GM12801 (cell line): Measurements from ENCODE around the gene DUS1L.

Source experiments
- TF ChIP-seq, protein P1 (sequence below): IDR thresholded peaks from one replicate; pipeline ENCODE4 v1.5.1; 2011; ENCODE audit warnings: control low read depth; ENCODE audit not compliant: insufficient read length; ENCODE audit errors: extremely low read depth

Gene DUS1L

DNA sequence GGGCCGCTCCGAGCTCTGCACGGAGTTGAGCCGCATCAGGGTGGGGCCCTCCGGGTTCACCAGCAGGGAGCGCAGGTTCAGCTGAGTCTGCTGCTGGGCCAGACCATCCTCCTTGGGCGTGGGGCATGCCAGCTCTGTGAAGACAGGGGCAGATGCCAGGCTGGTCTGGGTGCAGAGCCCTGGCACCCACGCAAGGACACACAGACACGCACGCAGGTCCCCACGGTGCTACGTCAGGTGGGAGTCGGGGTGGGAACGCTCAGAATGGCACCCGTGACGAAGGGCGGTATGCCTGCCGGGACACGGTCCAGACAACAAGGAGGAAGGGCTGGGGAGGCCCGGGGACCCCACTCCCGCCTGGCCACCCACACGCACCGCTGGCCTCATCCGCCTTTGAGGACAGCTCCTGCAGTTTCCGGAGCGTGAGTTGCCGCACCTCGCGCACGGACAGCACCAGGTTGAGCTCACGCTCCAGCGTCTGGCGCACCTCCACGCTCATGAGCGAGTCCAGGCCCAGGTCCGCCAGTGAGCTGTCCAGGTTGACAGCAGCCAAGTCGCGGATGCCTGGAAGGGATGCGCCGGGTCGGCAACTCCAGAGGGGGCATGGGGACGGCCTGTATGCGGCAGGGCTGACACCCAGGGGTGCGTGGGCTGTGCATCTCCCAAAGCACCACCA, 15.3 kb upstream of the DUS1L start:
- TF ChIP-seq, protein P1, sequence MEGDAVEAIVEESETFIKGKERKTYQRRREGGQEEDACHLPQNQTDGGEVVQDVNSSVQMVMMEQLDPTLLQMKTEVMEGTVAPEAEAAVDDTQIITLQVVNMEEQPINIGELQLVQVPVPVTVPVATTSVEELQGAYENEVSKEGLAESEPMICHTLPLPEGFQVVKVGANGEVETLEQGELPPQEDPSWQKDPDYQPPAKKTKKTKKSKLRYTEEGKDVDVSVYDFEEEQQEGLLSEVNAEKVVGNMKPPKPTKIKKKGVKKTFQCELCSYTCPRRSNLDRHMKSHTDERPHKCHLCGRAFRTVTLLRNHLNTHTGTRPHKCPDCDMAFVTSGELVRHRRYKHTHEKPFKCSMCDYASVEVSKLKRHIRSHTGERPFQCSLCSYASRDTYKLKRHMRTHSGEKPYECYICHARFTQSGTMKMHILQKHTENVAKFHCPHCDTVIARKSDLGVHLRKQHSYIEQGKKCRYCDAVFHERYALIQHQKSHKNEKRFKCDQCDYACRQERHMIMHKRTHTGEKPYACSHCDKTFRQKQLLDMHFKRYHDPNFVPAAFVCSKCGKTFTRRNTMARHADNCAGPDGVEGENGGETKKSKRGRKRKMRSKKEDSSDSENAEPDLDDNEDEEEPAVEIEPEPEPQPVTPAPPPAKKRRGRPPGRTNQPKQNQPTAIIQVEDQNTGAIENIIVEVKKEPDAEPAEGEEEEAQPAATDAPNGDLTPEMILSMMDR = no peak

DNA sequence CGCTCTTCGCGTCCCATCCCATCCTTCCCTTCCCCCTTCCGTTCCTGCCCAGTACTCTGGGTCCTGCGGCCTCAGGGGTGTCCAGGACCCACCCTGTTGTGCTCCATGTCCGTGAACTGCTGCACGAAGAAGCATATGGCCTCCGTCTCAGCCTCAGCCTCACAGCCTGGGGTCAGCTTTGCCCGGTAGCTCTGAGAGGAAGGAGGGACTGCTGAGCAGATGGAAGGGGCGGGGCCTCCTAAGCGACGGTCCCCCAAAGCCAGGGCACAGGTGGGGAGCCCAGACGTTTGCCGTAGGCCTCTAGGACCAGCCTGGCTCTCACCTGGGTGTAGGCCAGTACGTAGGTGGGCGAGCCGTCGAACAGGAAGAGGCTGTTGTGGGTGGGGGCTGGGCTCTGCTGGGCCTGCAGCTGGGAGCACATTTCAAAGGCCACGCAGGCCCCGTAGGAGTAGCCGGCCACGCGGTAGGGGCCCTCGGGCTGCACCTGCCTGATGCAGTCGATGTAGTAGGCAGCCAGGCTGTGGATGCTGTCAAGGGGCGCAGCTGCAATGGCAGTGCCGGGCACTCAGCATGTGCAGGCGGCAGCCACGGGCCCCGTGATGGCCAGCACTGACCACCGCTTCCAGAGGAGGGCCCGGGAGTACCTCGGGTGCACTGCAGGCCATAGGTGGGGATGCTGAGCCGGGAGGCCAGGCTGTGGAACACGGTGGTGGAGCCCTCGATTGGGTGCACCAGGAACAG, 14.6 kb upstream of the DUS1L start:
- TF ChIP-seq, protein P1 = no peak

DNA sequence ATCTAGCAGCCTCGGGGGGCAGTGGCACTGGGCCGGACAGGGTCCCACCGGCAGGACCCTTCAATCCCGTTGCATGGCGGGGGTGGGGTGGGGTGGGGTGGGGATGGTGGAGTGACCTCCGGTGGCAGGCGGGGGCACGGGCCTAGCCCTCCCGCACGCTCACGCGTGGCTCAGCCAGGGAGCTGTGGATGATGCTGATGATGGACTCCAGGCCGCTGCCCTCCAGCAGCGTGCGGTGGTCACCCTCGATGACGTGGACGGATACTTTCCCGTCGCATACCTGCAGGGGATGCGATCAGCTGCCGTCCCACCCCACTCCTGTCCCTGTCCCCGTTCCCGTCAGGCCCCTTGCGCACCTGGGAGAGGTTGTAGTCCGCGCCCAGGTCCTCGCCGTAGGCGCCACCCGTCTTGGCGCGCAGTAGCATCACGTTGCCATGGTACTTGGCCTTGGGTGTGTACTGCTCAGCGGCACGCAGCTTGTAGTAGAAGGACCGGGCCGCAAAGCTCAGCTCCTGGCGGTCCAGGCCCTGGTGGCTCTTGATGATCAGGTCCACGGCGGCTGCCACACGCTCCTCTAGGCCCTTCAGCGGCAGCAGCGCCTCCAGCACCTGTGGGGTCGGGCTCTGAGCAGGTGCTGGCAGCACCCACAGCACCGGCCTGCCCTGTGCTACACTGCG, 13.5 kb upstream of the DUS1L start:
- TF ChIP-seq, protein P1 = no peak

DNA sequence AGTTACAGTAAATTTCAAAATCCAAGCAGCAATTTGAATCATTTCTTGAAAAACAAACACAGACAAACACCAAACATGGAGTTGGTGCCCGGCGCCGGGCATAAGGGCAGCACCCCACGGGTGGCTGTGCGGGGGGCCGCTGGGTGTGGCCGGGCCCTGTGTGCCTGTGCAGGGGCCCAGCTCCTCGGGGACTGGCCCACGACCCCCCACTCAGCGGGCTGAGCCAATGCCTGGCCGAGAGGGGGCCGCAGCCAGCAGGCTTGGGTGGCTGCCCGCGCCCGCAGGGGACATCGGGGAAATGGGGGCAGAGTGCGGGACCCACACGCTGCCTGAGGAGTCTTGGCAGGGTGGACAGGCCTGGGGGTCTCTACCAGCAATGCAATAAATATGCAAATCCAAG, 12.8 kb upstream of the DUS1L start:
- TF ChIP-seq, protein P1 = no peak

DNA sequence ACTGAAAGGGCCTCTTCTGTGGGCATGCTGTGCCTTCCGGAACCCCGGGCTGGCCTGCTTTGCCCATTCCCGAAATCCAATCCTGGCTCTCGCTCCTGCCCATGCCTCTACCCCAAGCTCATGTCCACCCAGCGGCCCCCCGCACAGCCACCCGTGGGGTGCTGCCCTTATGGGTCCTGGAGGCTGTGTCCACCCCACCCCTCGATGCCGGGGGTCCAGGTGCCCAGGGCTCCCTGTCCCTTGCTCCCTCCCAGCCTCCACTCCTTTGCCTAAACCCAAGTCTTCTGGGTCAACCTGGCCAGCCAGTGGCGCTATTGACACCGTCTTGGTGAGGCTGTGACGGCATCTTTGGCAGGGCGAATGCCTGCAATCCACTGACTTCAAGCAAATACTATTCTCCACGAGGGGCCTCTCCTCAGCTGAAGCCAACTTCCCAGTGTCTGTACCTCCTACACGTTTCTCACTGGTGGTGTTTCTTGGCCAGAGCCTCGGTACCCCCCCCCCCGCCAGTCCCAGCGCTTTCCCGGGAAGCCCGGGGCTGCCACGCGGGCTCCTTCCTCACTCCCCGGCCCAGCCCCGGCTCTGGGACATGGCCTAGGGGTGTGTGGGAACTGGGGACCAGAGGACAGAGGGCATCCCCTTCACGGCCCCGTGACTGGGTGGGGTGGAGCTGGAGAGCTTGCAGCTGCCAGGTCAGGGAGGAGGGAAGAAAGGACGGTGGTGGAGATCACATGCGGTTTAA, 12.2 kb upstream of the DUS1L start:
- TF ChIP-seq, protein P1 = no peak

DNA sequence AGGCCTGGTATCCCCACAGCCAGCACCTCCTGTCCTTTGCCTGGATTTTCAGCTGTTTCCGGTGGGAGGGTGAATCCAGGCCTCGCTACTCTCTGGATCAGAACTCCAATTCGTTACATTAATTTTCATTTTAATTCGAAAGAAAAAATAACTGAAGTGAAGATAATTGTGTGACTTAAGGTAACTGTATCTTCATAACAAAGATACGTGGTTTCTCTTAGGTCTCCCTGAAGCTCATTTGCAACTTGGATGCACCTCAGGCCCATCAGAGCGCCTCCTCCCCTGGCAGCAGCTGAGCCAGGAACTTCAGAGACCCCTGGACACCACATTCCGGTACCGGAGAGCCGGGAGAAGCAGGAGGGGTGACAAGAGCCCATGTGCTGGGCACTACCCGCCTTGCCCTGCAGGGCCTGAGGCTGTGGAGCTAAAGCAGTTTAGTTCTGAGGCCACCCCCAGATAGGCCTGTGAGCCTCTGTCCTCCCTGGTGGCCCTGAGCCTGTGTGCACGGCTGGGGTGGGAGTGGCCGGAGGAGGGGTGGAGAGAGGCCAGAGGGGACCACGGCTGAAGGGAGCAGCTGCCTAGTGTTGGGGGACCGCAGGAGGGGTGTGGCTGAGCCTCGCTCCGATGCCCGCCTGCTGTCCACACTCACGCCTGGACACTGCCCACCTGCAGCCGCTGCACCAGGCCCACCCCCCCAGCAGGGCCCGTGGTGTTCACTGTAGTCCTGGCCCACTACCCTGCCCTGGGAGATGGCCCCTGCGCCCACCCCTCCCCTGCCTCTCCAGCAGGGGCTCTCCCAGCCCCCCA, 11.4 kb upstream of the DUS1L start:
- TF ChIP-seq, protein P1 = no peak
